ENCODE measurements around the gene NKX1-1. TPM values are rescaled to one million over a fixed set of nuclear protein-coding genes. Genes with fewer than 3 reads are reported as not detected.

NKX1-1 gene
- polyA plus RNA-seq, 1 experiment, result not detected

- peaks cover 4% of the 10 kb centered on the region for H3K36me3 ChIP-seq (ENCODE audit: control insufficient read depth, insufficient read depth, low read length)
- TF ChIP-seq, protein P1, sequence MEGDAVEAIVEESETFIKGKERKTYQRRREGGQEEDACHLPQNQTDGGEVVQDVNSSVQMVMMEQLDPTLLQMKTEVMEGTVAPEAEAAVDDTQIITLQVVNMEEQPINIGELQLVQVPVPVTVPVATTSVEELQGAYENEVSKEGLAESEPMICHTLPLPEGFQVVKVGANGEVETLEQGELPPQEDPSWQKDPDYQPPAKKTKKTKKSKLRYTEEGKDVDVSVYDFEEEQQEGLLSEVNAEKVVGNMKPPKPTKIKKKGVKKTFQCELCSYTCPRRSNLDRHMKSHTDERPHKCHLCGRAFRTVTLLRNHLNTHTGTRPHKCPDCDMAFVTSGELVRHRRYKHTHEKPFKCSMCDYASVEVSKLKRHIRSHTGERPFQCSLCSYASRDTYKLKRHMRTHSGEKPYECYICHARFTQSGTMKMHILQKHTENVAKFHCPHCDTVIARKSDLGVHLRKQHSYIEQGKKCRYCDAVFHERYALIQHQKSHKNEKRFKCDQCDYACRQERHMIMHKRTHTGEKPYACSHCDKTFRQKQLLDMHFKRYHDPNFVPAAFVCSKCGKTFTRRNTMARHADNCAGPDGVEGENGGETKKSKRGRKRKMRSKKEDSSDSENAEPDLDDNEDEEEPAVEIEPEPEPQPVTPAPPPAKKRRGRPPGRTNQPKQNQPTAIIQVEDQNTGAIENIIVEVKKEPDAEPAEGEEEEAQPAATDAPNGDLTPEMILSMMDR (IDR thresholded peaks at IDR 0.05; ENCODE audit: insufficient read depth, low read depth, low read length), result no peak
- DNase-seq (ENCODE audit: low read depth), result no peak
- H3K4me3 ChIP-seq (ENCODE audit: low read depth, low read length), result no peak overlapping the region
- ChIA-PET CTCF (no interaction called here), POLR2A (no interaction called here)
- no peaks in the 10 kb centered on the region for H3K27me3 ChIP-seq (ENCODE audit: control insufficient read depth, insufficient read depth, low read length)
These were observed 44.2 kb downstream of the NKX1-1 start for GRCh38 chr4:1362046-1362445.

- Histone ChIP-seq H3K36me3 (ENCODE audit: control insufficient read depth, insufficient read depth, low read length) (peaks cover 6% of the 10 kb centered on the region), H3K4me3 (ENCODE audit: low read depth, low read length) (no peak overlapping the region), H3K27me3 (ENCODE audit: control insufficient read depth, insufficient read depth, low read length) (no peaks in the 10 kb centered on the region)
- TF ChIP-seq, protein P1 (IDR thresholded peaks at IDR 0.05; ENCODE audit: insufficient read depth, low read depth, low read length), result no peak
- no peak for DNase-seq (ENCODE audit: low read depth)
- CTCF ChIA-PET, result interaction anchor here (1.0 to 9.9 kb wide), 3 partner anchors 14 to 270 kb away, joined by 3 to 103 read pairs (median 4); partner anchors contain the start of gene UVSSA
- POLR2A ChIA-PET, result no interaction called here
These were observed 44.8 kb downstream of the NKX1-1 start for GRCh38 chr4:1361431-1361830.

GRCh38 chr4:1360423-1361283 is 45.6 kb downstream of the NKX1-1 start:
- DNase-seq (ENCODE audit: low read depth), result no peak
- ChIA-PET POLR2A (interaction anchor here (0.6 kb wide), 1 partner anchor 350 kb away, joined by 8 read pairs; the partner anchor contains the start of gene FGFRL1), CTCF (interaction anchor here (0.6 to 9.9 kb wide), 5 partner anchors 13 to 271 kb away, joined by 3 to 103 read pairs (median 3); partner anchors contain the start of gene UVSSA)
- Histone ChIP-seq H3K27me3 (ENCODE audit: control insufficient read depth, insufficient read depth, low read length) (no peaks in the 10 kb centered on the region), H3K36me3 (ENCODE audit: control insufficient read depth, insufficient read depth, low read length) (peaks cover 7% of the 10 kb centered on the region), H3K4me3 (ENCODE audit: low read depth, low read length) (no peak overlapping the region)
- TF ChIP-seq, protein P1 (IDR thresholded peaks at IDR 0.05; ENCODE audit: insufficient read depth, low read depth, low read length), result no peak

GRCh38 chr4:1359976-1360375 is 46.3 kb downstream of the NKX1-1 start:
- no peaks in the 10 kb centered on the region for H3K27me3 ChIP-seq (ENCODE audit: control insufficient read depth, insufficient read depth, low read length)
- no peak for DNase-seq (ENCODE audit: low read depth)
- ChIA-PET POLR2A (interaction anchor here (0.6 kb wide), 1 partner anchor 349 kb away, joined by 8 read pairs; the partner anchor contains the start of gene FGFRL1), CTCF (interaction anchor here (1.1 to 9.9 kb wide), 3 partner anchors 13 to 270 kb away, joined by 3 to 103 read pairs (median 3); partner anchors contain the start of gene UVSSA)
- H3K36me3 ChIP-seq (ENCODE audit: control insufficient read depth, insufficient read depth, low read length), result peaks cover 9% of the 10 kb centered on the region
- TF ChIP-seq, protein P1 (IDR thresholded peaks at IDR 0.05; ENCODE audit: insufficient read depth, low read depth, low read length), result no peak
- no peak overlapping the region for H3K4me3 ChIP-seq (ENCODE audit: low read depth, low read length)

- ChIA-PET POLR2A (no interaction called here), CTCF (interaction anchor here (0.6 to 9.9 kb wide), 3 partner anchors 154 to 424 kb away, joined by 4 to 103 read pairs (median 12); no protein-coding TSS in a partner anchor)
- peaks cover 12% of the 10 kb centered on the region for H3K36me3 ChIP-seq (ENCODE audit: control insufficient read depth, insufficient read depth, low read length)
- no peak overlapping the region for H3K4me3 ChIP-seq (ENCODE audit: low read depth, low read length)
- no peaks in the 10 kb centered on the region for H3K27me3 ChIP-seq (ENCODE audit: control insufficient read depth, insufficient read depth, low read length)
- TF ChIP-seq, protein P1 (IDR thresholded peaks at IDR 0.05; ENCODE audit: insufficient read depth, low read depth, low read length), result no peak
- DNase-seq (ENCODE audit: low read depth), result no peak
These were observed 47.1 kb downstream of the NKX1-1 start for GRCh38 chr4:1359144-1359501.

Measured in BJ (cell line).